OCI-LY7 (cell line): ENCODE data around the gene USP25. TPM values are rescaled to one million over a fixed set of nuclear protein-coding genes. Genes with fewer than 3 reads are reported as not detected.

Experiments used
- BruUV-seq: library from RNA; stranded (reverse); fragments of 400-500 nt; replicated peaks from 2 replicates; lab custom pipeline; 2021; lab: Mats Ljungman, UMichigan
- CTCF ChIA-PET: fragments of 300-600 bp; sonication (Branson Sonifier 250); formaldehyde crosslinking; loops from one replicate; lab custom pipeline; 2022; ENCODE audit warnings: antibody characterized with exemption; ENCODE audit not compliant: unreplicated experiment; lab: Charles Lee
- POLR2A ChIA-PET: fragments of 300-600 bp; sonication (Branson Sonifier 250); formaldehyde crosslinking; loops from one replicate; lab custom pipeline; 2022; ENCODE audit warnings: antibody characterized with exemption; lab: Charles Lee
- DNase-seq: peaks from one replicate; pipeline ENCODE4 v3.0.0-alpha.2; 2015; ENCODE audit warnings: low spot score
- H2AFZ ChIP-seq: fragments of 200-600 bp; sonication (generic), shearing (Covaris generic); 2 replicates; pipeline ENCODE4 v1.6.1; 2014; ENCODE audit warnings: mild to moderate bottlenecking, antibody characterized with exemption, low read length, moderate library complexity
- H3K27ac ChIP-seq: fragments of 200-600 bp; sonication (generic); 2 replicates; pipeline ENCODE4 v1.5.1; 2014; ENCODE audit warnings: mixed run types, low read depth, mild to moderate bottlenecking, moderate library complexity, low read length, inconsistent platforms; ENCODE audit not compliant: poor library complexity, severe bottlenecking
- H3K36me3 ChIP-seq: fragments of 200-600 bp; sonication (generic); 2 replicates; pipeline ENCODE4 v1.6.1; 2014; ENCODE audit warnings: mild to moderate bottlenecking, antibody characterized with exemption, low read length, moderate library complexity, mixed read lengths; ENCODE audit not compliant: insufficient read depth
- H3K4me1 ChIP-seq: fragments of 200-600 bp; sonication (generic); 2 replicates; pipeline ENCODE4 v1.5.1; 2014; ENCODE audit warnings: mild to moderate bottlenecking, low read length; ENCODE audit not compliant: insufficient read depth, poor library complexity, severe bottlenecking
- H3K4me2 ChIP-seq: fragments of 200-600 bp; sonication (generic); 2 replicates; pipeline ENCODE4 v1.6.1; 2014; ENCODE audit warnings: mild to moderate bottlenecking, low read length
- H3K4me3 ChIP-seq: fragments of 200-600 bp; sonication (generic); 2 replicates; pipeline ENCODE4 v1.5.1; 2014; ENCODE audit warnings: mild to moderate bottlenecking, low read depth, low read length; ENCODE audit not compliant: poor library complexity, severe bottlenecking
- H3K79me2 ChIP-seq: fragments of 200-600 bp; sonication (generic); 2 replicates; pipeline ENCODE4 v1.6.1; 2016; ENCODE audit warnings: low read depth, mild to moderate bottlenecking, low read length, moderate library complexity, mixed read lengths; ENCODE audit not compliant: insufficient read depth
- H3K9me2 ChIP-seq: fragments of 200-600 bp; sonication (generic); 2 replicates; pipeline ENCODE4 v1.6.1; 2016; ENCODE audit warnings: mild to moderate bottlenecking, low read length, mixed read lengths; ENCODE audit not compliant: insufficient read depth
- H3K9me3 ChIP-seq: fragments of 200-600 bp; sonication (generic); 2 replicates; pipeline ENCODE4 v1.6.1; 2014; ENCODE audit warnings: mild to moderate bottlenecking, mixed run types, low read length, mixed read lengths
- H4K20me1 ChIP-seq: fragments of 200-600 bp; sonication (generic); 2 replicates; pipeline ENCODE4 v1.6.1; 2014; ENCODE audit warnings: mild to moderate bottlenecking, antibody characterized with exemption, low read length, moderate library complexity, mixed read lengths; ENCODE audit not compliant: insufficient read depth
- EZH2phosphoT487 ChIP-seq: fragments of 200-600 bp; sonication (generic); IDR thresholded peaks from 2 replicates; pipeline ENCODE4 v1.6.1; 2018; ENCODE audit warnings: low read depth, borderline replicate concordance, mild to moderate bottlenecking, mixed run types, antibody characterized with exemption, low read length, moderate library complexity, mixed read lengths
- intact Hi-C: fragments of 100-400 bp; cut with micrococcal nuclease; formaldehyde crosslinking; loops from one replicate; pipeline ENCODE4 v1.10.0; 2022; ENCODE audit not compliant: unreplicated experiment
- total RNA-seq, 2 experiments: library from RNA; depleted of rRNA in 1 of 2; stranded (reverse); fragments of >200 nt in 1 of 2; shearing (Covaris generic) in 1 of 2; gene quantifications; 2 replicates each; pipeline ENCODE4 v1.2.3, GENCODE V29; 2014 to 2022
- TF ChIP-seq, protein P1 (sequence below): fragments of 200-600 bp; sonication (generic); conservative IDR thresholded peaks from 2 replicates; pipeline ENCODE4 v1.5.1; 2014; ENCODE audit warnings: mild to moderate bottlenecking, antibody characterized with exemption, low read length, moderate library complexity, mixed read lengths

Gene USP25
- total RNA-seq, 2 experiments from 2014 or later = 25.1 to 28.1 TPM

DNA sequence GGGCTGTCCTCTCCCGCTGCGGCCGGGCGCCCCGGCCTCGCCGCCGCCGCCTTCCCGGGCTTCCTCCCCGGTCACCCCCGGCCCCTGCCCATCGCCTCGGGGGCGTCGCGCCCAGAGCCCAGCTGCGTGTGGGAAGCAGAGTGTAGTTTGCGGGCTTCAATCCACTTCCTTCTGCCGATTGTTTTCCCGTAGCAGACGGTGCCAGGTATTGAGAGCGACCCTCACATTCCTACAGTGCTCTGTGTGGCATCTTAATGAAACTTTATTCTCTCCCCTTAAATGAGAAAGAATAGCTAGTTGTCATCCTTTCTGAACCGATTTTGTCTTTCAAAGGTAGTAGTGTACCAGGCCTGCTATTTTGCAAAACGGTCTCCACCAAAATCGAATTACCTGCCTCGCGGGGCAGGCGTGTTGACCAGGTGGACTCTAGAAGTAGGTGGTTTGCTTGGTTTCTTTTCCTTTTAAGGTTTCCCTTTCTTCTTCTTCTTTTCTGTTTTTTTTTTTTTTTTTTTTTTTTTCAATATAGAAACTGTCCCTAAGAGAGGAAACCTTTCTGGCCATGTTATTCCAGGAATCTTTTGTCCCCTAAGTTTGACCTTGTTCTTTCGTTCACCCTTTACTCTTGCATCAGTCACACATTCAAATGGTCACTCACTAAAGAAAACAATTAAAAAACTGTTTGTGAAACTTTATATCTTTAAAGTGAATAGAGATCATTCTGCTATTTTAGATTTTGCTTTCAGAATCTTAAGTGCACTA lies 881 bp downstream of the USP25 start:
- H3K27ac ChIP-seq = peak overlapping the region; percentile 49
- H3K4me2 ChIP-seq = peak overlapping the region; percentile 83
- intact Hi-C loops = loop anchor here (5.0 to 10.0 kb wide), 4 partner anchors 87 to 1043 kb away; no protein-coding TSS in a partner anchor
- ChIA-PET POLR2A (interaction anchor here (0.7 kb wide), 1 partner anchor 83 kb away, joined by 3 read pairs; no protein-coding TSS in a partner anchor), CTCF (no interaction called here)
- peaks cover 51% of the 10 kb centered on the region for H3K79me2 ChIP-seq
- H3K9me3 ChIP-seq = no peaks in the 10 kb centered on the region
- H4K20me1 ChIP-seq = no peaks in the 10 kb centered on the region
- H3K4me3 ChIP-seq = peak overlapping the region; percentile 86
- TF ChIP-seq, protein P1, sequence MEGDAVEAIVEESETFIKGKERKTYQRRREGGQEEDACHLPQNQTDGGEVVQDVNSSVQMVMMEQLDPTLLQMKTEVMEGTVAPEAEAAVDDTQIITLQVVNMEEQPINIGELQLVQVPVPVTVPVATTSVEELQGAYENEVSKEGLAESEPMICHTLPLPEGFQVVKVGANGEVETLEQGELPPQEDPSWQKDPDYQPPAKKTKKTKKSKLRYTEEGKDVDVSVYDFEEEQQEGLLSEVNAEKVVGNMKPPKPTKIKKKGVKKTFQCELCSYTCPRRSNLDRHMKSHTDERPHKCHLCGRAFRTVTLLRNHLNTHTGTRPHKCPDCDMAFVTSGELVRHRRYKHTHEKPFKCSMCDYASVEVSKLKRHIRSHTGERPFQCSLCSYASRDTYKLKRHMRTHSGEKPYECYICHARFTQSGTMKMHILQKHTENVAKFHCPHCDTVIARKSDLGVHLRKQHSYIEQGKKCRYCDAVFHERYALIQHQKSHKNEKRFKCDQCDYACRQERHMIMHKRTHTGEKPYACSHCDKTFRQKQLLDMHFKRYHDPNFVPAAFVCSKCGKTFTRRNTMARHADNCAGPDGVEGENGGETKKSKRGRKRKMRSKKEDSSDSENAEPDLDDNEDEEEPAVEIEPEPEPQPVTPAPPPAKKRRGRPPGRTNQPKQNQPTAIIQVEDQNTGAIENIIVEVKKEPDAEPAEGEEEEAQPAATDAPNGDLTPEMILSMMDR = no peak
- no peak for TF ChIP-seq EZH2phosphoT487
- BruUV-seq = TSS peak; percentile 68
- H2AFZ ChIP-seq = peak overlapping the region; percentile 50; the same call in 1 of the 2 replicates
- H3K36me3 ChIP-seq = no peaks in the 10 kb centered on the region
- peak; percentile 28 for DNase-seq
- no peaks in the 10 kb centered on the region for H3K9me2 ChIP-seq
- H3K4me1 ChIP-seq = peaks cover 14% of the 10 kb centered on the region

- Histone ChIP-seq H2AFZ (peak overlapping the region; percentile 50; the same call in 1 of the 2 replicates), H3K36me3 (no peaks in the 10 kb centered on the region), H4K20me1 (no peaks in the 10 kb centered on the region), H3K4me2 (peak overlapping the region; percentile 83), H3K4me1 (peaks cover 14% of the 10 kb centered on the region), H3K9me2 (no peaks in the 10 kb centered on the region), H3K4me3 (peak overlapping the region; percentile 86), H3K9me3 (no peaks in the 10 kb centered on the region), H3K79me2 (peaks cover 57% of the 10 kb centered on the region), H3K27ac (peak overlapping the region; percentile 49)
- TF ChIP-seq, protein P1 = no peak
- TF ChIP-seq EZH2phosphoT487 = no peak
- no TSS peak for BruUV-seq
- intact Hi-C loops = loop anchor here (5.0 to 10.0 kb wide), 4 partner anchors 86 to 1044 kb away; no protein-coding TSS in a partner anchor
- DNase-seq = peak; percentile 13
- POLR2A ChIA-PET = no interaction called here
- CTCF ChIA-PET = no interaction called here
Measured at GRCh38 chr21:15731243-15731613, 1.4 kb downstream of the USP25 start.
